K562 (cell line): Measurements from ENCODE around the gene ALG12. TPM values are rescaled to one million over a fixed set of nuclear protein-coding genes. Genes with fewer than 3 reads are reported as not detected.

Experiments used
- ATAC-seq: fragments of 200-7000 bp; cut with Tn5 transposase; 3 replicates; pipeline ENCODE4 v1.9.1; 2020; ENCODE audit warnings: moderate library complexity
- BruUV-seq: library from RNA; stranded (reverse); fragments of 400-500 nt; replicated peaks from 2 replicates; lab custom pipeline; 2021; lab: Mats Ljungman, UMichigan
- CTCF ChIA-PET: fragments of 300-600 bp; formaldehyde crosslinking; extraction: SDS; loops from one replicate; lab custom pipeline; 2021; ENCODE audit warnings: low intra/inter-chr PET ratio; lab: Yijun Ruan, JAX
- POLR2A ChIA-PET: fragments of 300-600, 350-650 bp; sonication (Branson Sonifier 250); formaldehyde crosslinking; extraction: SDS; loops from one replicate; lab custom pipeline; 2021; ENCODE audit warnings: antibody characterized with exemption, inconsistent platforms; lab: Yijun Ruan, JAX
- DNase-seq, 4 experiments: peaks; one replicate each; pipeline versions ENCODE4 v3.0.0 to v3.0.0-alpha.2; 2011 to 2018; ENCODE audit warnings: low spot score in 3 of 4, mixed read lengths in 3 of 4; ENCODE audit errors: extremely low read depth in 1 of 4
- FAIRE-seq: peaks from 2 replicates; lab custom pipeline; 2011; peaks lifted over from hg19 to GRCh38; lab: Jason Lieb, UNC
- H2AFZ ChIP-seq: 2 replicates; pipeline ENCODE4 v1.6.0; 2011; ENCODE audit warnings: low read depth, low read length, control low read depth, inconsistent platforms
- H3K27ac ChIP-seq: fragments of 200-600 bp; 3 replicates; pipeline ENCODE4 v1.8.0; 2011; ENCODE audit warnings: low read depth, mild to moderate bottlenecking, control low read depth, inconsistent platforms, low read length, moderate library complexity, mixed read lengths; ENCODE audit errors: extremely low read depth
- H3K27me3 ChIP-seq, 2 experiments: fragments of 300-600 bp in 1 of 2; 2 replicates in 1 of 2; 3 replicates in 1 of 2; pipeline versions ENCODE4 v1.6.0 to v1.8.0; 2011; ENCODE audit warnings: inconsistent platforms in 2 of 2, low read length in 2 of 2, mild to moderate bottlenecking in 1 of 2, mixed read lengths in 1 of 2, moderate library complexity in 1 of 2; ENCODE audit not compliant: control insufficient read depth in 2 of 2, insufficient read depth in 2 of 2
- H3K36me3 ChIP-seq: fragments of 300-600 bp; 3 replicates; pipeline ENCODE4 v1.8.0; 2011; ENCODE audit warnings: mild to moderate bottlenecking, low read length, inconsistent platforms; ENCODE audit not compliant: control insufficient read depth, insufficient read depth
- H3K4me1 ChIP-seq, 2 experiments: fragments of 200-600 bp in 1 of 2; replicated peaks in 1 of 2; 2 replicates in 1 of 2; 3 replicates in 1 of 2; pipeline versions ENCODE4 v1.5.1 to v1.8.0; 2011; ENCODE audit warnings: inconsistent platforms in 2 of 2, low read length in 2 of 2, mild to moderate bottlenecking in 1 of 2, mixed read lengths in 1 of 2, moderate library complexity in 1 of 2; ENCODE audit not compliant: control insufficient read depth in 2 of 2, insufficient read depth in 2 of 2
- H3K4me2 ChIP-seq: 2 replicates; pipeline ENCODE4 v1.6.1; 2011; ENCODE audit warnings: low read length, control low read depth, inconsistent platforms, mixed read lengths; ENCODE audit not compliant: insufficient read depth
- H3K4me3 ChIP-seq: fragments of 200-600 bp; sonication (generic), shearing (Covaris generic); 2 replicates; pipeline ENCODE4 v1.5.1; 2016; ENCODE audit warnings: control low read depth, inconsistent platforms
- H3K79me2 ChIP-seq: fragments of 200-600 bp; 3 replicates; pipeline ENCODE4 v1.8.0; 2011; ENCODE audit warnings: low read length, inconsistent platforms; ENCODE audit not compliant: control insufficient read depth, insufficient read depth
- H3K9ac ChIP-seq, 2 experiments: 2 replicates each; pipeline versions ENCODE4 v1.6.0 to v1.6.1; 2011; ENCODE audit warnings: low read depth in 2 of 2, low read length in 2 of 2, control low read depth in 1 of 2, inconsistent platforms in 1 of 2, mild to moderate bottlenecking in 1 of 2, mixed read lengths in 1 of 2; ENCODE audit not compliant: insufficient read depth in 1 of 2
- H3K9me1 ChIP-seq: one replicate; pipeline ENCODE4 v1.6.0; 2011; ENCODE audit warnings: inconsistent platforms, mild to moderate bottlenecking, low read length, moderate library complexity; ENCODE audit not compliant: control insufficient read depth, insufficient read depth
- H3K9me3 ChIP-seq: replicated peaks from 2 replicates; pipeline ENCODE4 v1.5.1; 2011; ENCODE audit warnings: low read depth, low read length, inconsistent platforms; ENCODE audit not compliant: control insufficient read depth, insufficient read depth
- H4K20me1 ChIP-seq: replicated peaks from 2 replicates; pipeline ENCODE4 v1.6.1; 2011; ENCODE audit warnings: low read length, inconsistent platforms, mixed read lengths; ENCODE audit not compliant: control insufficient read depth, insufficient read depth
- FOSL1 ChIP-seq: fragments of 200-800 bp; sonication (Bioruptor generic); conservative IDR thresholded peaks from 2 replicates; pipeline ENCODE4 v1.6.1; 2016; ENCODE audit warnings: missing genetic modification characterization, missing compliant biosample characterization
- POLR2G ChIP-seq: fragments of 200-400 bp; formaldehyde crosslinking; IDR thresholded peaks from 2 replicates; pipeline ENCODE4 v1.6.1; 2017; ENCODE audit warnings: low read depth, mild to moderate bottlenecking, antibody characterized with exemption, low read length, moderate library complexity
- SAP30 ChIP-seq: fragments of 200-600 bp; sonication (generic); IDR thresholded peaks from 2 replicates; pipeline ENCODE4 v1.6.1; 2012; ENCODE audit warnings: borderline replicate concordance, low read depth, mild to moderate bottlenecking, moderate library complexity, low read length, control low read depth, inconsistent platforms; ENCODE audit not compliant: insufficient read depth, poor library complexity, severe bottlenecking
- SREBF1 ChIP-seq: fragments of 150-350 bp; IDR thresholded peaks from 2 replicates; pipeline ENCODE4 v1.6.1; 2014; ENCODE audit warnings: antibody characterized with exemption, low read depth, low read length, borderline replicate concordance
- TFAP4 ChIP-seq: sonication (generic); formaldehyde crosslinking; IDR thresholded peaks from 2 replicates; pipeline ENCODE4 v1.8.0; 2022; ENCODE audit warnings: missing genetic modification reagents, mild to moderate bottlenecking, moderate library complexity, borderline replicate concordance
- USF1 ChIP-seq: sonication (generic); formaldehyde crosslinking; IDR thresholded peaks from 2 replicates; pipeline ENCODE4 v1.9.0; 2022; ENCODE audit warnings: mild to moderate bottlenecking, missing genetic modification reagents
- WGBS: fragments of 100-300 bp; shearing (Covaris generic); methylation state at CpG from one replicate; pipeline ENCODE4 v1.1.6; 2016; ENCODE audit warnings: low coverage, mixed read lengths; ENCODE audit not compliant: insufficient coverage; ENCODE audit errors: missing lambda C conversion rate; 5-methylcytosine and 5-hydroxymethylcytosine counted together
- in situ Hi-C: fragments of 300-500 bp; cut with MboI; formaldehyde crosslinking; loops from 4 replicates; pipeline ENCODE4 v1.15.0; 2018; ENCODE audit warnings: inconsistent platforms, mixed read lengths
- intact Hi-C: fragments of 100-400 bp; cut with micrococcal nuclease; formaldehyde crosslinking; loops from 2 replicates; pipeline ENCODE4 v1.14.2; 2022
- polyA plus RNA-seq, 8 experiments: library from polyadenylated mRNA; depleted of rRNA in 4 of 8; stranded (reverse) in 5 of 8; unstranded in 3 of 8; fragments of >200 nt; fragmentation: Nextera tagmentation in 2 of 8; fragmentation: Illumina TruSeq in 1 of 8; extraction: Ambion mirVana in 2 of 8; extraction: Trizol in 1 of 8; gene quantifications; 2 replicates each; pipeline versions ENCODE4 v1.2.1 to v1.2.3, GENCODE V29; 2011 to 2014; ENCODE audit warnings: inconsistent platforms in 1 of 8, missing spikeins in 1 of 8
- total RNA-seq, 7 experiments: library from RNA; depleted of rRNA in 6 of 7; stranded (reverse); fragments of >200 nt in 6 of 7; fragmentation: Illumina TruSeq in 2 of 7; extraction: Trizol in 2 of 7; gene quantifications; 2 replicates each; pipeline versions ENCODE4 v1.2.1 to v1.2.3, GENCODE V29; 2011 to 2021; ENCODE audit warnings: low replicate concordance in 1 of 7

Gene ALG12
- total and polyA plus RNA-seq, 9 of the 15 experiments (the other 6 are each of a cell fraction or from before 2014, with no cell fraction given): 0.20 to 8.5 (median 3.4) TPM

GRCh38 chr22:49894322-49895054 lies 23.8 kb downstream of the ALG12 start:
- FAIRE-seq (peak; percentile 66), ATAC-seq (peak; percentile 58), DNase-seq (peak in 2 of 4 experiments; percentile 19 to 36)
- Histone ChIP-seq H3K79me2 (no peaks in the 10 kb centered on the region), H3K27me3 (no peaks in the 10 kb centered on the region), H4K20me1 (no peaks in the 10 kb centered on the region), H3K4me3 (no peak overlapping the region), H2AFZ (no peak overlapping the region), H3K9me3 (0 out of 2 replicates have a peak, but pooled peaks cover 2% of the 10 kb centered on the region), H3K36me3 (0 out of 3 replicates have a peak, but pooled peaks cover 1% of the 10 kb centered on the region), H3K4me1 (peaks cover 3 to 4% of the 10 kb centered on the region in 2 experiments; a peak in 3 of 5 replicates), H3K9ac (no peak overlapping the region), H3K27ac (no peak overlapping the region), H3K4me2 (no peak overlapping the region), H3K9me1 (no peaks in the 10 kb centered on the region)
- WGBS: 41% methylated on average over 7 of the region's 8 CpGs
- ChIA-PET CTCF (no interaction called here), POLR2A (interaction anchor here (0.8 kb wide), 1 partner anchor 22 kb away, joined by 3 read pairs; no protein-coding TSS in a partner anchor)
- intact Hi-C loops: no loop called here
- in situ Hi-C loops: no loop called here
- BruUV-seq: no TSS peak
- peak; percentile 41; the same call in 1 of the 2 replicates for TF ChIP-seq POLR2G
- no peak for TF ChIP-seq FOSL1 (tag)
- no peak for TF ChIP-seq SREBF1
- TF ChIP-seq SAP30: no peak
- no peak for TF ChIP-seq USF1 (CRISPR knock-in tag)
- TF ChIP-seq TFAP4 (CRISPR knock-in tag): peak; percentile 71
